WI38 (cell line): ENCODE results near the gene ELSPBP1.

ENCODE experiments used
- H3K4me3 ChIP-seq: 2 replicates; pipeline ENCODE4 v1.5.1; 2011; ENCODE audit warnings: low read depth, mild to moderate bottlenecking, control low read depth, low read length
- TF ChIP-seq, protein P1 (sequence below): IDR thresholded peaks from 2 replicates; pipeline ENCODE4 v1.5.1; 2012; ENCODE audit warnings: low read depth, mild to moderate bottlenecking, control low read depth, low read length

ELSPBP1 gene

DNA sequence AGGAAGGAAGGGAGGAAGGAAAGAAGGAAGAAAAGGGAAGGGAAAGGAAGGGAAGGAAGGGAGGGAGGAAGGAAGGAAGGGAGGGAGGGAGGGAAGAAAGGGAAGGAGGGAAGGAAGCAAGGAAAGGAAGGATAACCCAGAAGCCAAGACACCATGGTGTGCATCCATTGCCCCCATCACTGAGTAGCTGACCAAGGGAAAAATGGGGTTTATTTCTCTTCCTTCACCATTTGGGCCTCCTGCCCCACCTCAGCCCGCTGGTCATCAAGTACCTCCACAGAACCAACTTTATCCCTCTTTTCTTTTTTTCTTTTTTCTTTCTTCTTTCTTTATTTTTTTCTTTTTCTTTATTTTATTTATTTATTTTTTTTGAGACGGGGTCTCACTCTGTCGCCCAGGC, 29.1 kb downstream of the ELSPBP1 start:
- no peak overlapping the region for H3K4me3 ChIP-seq
- TF ChIP-seq, protein P1, sequence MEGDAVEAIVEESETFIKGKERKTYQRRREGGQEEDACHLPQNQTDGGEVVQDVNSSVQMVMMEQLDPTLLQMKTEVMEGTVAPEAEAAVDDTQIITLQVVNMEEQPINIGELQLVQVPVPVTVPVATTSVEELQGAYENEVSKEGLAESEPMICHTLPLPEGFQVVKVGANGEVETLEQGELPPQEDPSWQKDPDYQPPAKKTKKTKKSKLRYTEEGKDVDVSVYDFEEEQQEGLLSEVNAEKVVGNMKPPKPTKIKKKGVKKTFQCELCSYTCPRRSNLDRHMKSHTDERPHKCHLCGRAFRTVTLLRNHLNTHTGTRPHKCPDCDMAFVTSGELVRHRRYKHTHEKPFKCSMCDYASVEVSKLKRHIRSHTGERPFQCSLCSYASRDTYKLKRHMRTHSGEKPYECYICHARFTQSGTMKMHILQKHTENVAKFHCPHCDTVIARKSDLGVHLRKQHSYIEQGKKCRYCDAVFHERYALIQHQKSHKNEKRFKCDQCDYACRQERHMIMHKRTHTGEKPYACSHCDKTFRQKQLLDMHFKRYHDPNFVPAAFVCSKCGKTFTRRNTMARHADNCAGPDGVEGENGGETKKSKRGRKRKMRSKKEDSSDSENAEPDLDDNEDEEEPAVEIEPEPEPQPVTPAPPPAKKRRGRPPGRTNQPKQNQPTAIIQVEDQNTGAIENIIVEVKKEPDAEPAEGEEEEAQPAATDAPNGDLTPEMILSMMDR: no peak

DNA sequence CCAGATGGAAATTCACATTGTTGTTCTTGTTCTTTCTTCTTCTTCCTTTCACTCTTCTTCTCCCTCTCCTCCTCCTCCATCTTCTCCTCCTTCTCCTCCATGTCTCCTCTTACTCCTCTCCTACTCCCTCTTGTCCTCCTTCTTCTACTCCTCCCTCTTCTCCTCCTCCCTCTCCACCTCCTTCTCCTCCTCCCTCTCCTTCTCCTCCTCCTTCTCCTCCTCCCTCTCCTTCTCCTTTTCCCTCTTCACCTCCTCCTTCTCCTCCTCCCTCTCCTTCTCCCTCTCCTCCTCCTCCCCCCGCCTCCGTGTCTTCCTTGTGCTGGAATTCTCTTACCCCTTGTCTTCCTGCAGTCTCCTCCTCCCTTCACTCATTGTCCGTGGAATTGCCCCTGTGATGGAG, 31.0 kb downstream of the ELSPBP1 start:
- H3K4me3 ChIP-seq: no peak overlapping the region
- TF ChIP-seq, protein P1: no peak

DNA sequence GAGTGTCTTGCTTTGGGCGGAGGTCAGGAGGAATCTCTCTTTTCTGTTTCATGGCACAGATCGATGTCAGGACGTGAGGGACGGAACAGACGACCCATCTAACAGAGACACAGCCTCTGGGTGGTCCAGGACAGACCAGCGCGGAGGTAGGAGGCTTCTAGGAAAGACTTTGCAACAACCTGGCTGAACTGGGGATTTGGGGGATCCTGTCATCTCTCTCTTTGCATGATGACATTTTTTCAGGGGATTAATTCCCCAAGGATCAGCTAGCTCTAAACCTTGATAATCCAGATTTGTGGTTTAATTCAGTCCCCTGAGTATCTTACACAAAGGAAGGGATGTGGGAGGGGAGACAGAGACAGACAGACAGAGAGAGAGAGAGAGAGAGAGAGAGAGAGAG, 35.0 kb downstream of the ELSPBP1 start:
- TF ChIP-seq, protein P1: no peak
- no peak overlapping the region for H3K4me3 ChIP-seq

DNA sequence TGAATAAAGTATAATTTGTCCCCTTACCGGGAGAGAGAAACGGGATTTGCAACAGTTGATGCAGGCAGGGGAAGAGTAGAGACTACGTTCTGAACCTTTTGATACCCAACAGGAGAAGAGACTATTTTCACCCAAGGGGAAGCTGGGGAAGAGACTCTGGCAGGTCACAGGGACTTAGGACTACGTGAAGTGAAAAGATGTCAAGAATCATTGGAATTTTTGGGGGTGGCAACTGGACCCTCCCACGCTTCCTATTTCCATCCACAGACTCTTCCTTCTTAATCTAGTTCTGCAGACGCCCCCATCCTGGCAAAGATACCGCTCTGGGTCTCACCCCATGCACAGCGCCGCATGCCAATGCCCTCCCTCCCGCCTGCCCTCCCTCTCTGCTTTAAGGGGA, 35.6 kb downstream of the ELSPBP1 start:
- TF ChIP-seq, protein P1: no peak
- H3K4me3 ChIP-seq: no peak overlapping the region

DNA sequence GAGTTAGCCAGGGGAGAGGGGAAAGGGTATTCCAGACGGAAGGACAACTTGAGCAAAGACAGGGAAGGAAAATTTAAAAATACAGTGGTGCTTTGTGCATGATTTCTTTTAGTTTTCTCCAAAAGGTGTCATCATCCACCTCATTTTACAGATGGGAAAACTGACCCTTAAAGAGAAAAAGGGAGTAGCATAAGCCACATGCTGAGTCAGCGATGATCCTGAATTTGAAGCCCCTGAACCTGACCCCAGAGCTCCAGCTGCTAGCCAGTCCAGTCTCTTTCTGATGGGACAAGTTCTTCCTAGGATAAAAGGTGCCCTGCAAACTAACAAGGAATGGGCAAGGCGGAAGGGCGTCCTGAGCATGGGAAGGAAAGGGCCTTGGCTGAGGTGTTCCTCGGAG, 39.2 kb downstream of the ELSPBP1 start:
- H3K4me3 ChIP-seq: no peak overlapping the region

DNA sequence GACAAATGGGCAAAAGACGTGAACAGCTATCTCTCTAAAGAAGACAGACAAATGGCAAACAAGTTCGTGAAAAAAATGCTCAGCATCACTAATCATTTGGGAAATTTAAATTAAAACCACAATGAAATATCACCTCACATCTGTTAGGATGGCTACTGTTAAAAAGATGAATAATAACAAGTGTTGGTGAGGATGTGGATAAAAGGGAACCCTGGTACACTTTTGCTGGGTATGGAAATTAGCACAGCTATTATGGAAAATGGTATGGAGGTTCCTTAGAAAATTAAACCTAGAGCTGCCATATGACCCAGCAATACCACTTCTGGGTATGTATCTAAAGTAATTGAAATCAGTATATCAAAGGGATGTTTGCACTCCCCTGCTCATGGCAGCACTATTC, 42.3 kb downstream of the ELSPBP1 start:
- H3K4me3 ChIP-seq: no peak overlapping the region

More for the DNA sequence above, 39.2 kb downstream of the ELSPBP1 start:
- TF ChIP-seq, protein P1: no peak

DNA sequence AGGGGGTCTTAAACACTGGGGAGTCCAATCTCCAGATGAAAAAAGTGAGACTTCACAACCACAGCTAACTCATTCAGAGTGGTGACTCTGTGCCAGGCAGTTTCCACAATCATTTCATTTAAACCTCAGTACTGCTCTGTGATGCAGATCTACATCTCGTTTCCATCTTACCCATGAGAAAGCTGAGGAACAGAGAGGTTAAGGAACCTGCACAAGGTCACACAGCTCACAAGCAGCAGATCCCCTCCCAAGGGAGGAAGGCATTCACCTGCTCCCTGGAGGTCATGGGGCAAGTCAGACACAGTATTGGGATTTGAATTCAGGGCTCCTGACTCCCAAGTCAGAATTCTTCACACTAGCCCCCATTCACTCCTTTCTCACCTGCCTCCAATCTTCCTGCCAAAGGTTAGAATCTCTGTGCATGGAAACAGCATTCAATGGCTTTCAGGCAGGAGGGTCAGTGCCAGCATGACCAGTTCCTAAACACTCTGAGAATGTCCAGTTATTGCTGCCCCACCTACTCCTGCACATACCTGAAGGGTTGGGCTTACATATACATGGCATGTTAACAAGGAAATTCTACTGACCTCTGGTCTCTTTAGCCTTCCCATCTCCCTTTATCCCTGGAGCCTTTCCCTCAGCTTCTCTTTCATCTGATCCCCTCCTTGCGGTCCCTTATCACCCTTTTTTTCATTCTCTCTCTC, 47.6 kb downstream of the ELSPBP1 start:
- H3K4me3 ChIP-seq: no peak overlapping the region
- TF ChIP-seq, protein P1: no peak

More for the DNA sequence above, 42.3 kb downstream of the ELSPBP1 start:
- TF ChIP-seq, protein P1: no peak
